Colonic mucosa (tissue), 4 donors: ENCODE data around the gene PRRT3. TPM values are rescaled to one million over a fixed set of nuclear protein-coding genes. Genes with fewer than 3 reads are reported as not detected.

Source experiments
- DNase-seq: peaks from one replicate; pipeline ENCODE4 v3.0.0-alpha.2; 2020
- H3K27ac ChIP-seq: fragments of 200-600 bp; one replicate; pipeline ENCODE4 v1.8.0; 2021
- H3K27me3 ChIP-seq: fragments of 200-600 bp; one replicate; pipeline ENCODE4 v1.8.0; 2021
- H3K36me3 ChIP-seq: fragments of 200-600 bp; one replicate; pipeline ENCODE4 v1.8.0; 2021
- H3K4me1 ChIP-seq: fragments of 200-600 bp; one replicate; pipeline ENCODE4 v1.8.0; 2021; ENCODE audit warnings: mild to moderate bottlenecking
- H3K4me3 ChIP-seq: fragments of 200-600 bp; one replicate; pipeline ENCODE4 v1.8.0; 2021
- H3K9ac ChIP-seq, 2 donors: one replicate each; pipeline ENCODE4 v1.7.0; 2013; ENCODE audit warnings: control low read depth in 2 of 2, low read depth in 2 of 2, low read length in 2 of 2
- H3K9me3 ChIP-seq: fragments of 200-600 bp; one replicate; pipeline ENCODE4 v1.8.0; 2021
- intact Hi-C: fragments of 100-400 bp; cut with DNase I; formaldehyde crosslinking; loops from one replicate; pipeline ENCODE4 v1.14.1; 2022
- total RNA-seq, 2 donors: library from RNA; stranded (reverse); fragmentation: NEBNext Ultra II Directional in 1 of 2; extraction: Animal tissue kit (Norgen Biotek cat#: 25700) in 1 of 2; gene quantifications; one replicate each; pipeline ENCODE4 v1.2.1, GENCODE V29; 2021
- TF ChIP-seq, protein P1 (sequence below): fragments of 200-600 bp; IDR thresholded peaks from one replicate; pipeline ENCODE4 v1.8.0; 2022; ENCODE audit warnings: antibody characterized with exemption, mild to moderate bottlenecking
- donor health status: healthy.
- donor health status: DM: no; HTN: no; CAD: no.
- donor health status: DM: no; HTN: no; CAD: no.

PRRT3 gene
- total RNA-seq, 2 donors from 2014 or later: 0.96 to 1.1 TPM

DNA sequence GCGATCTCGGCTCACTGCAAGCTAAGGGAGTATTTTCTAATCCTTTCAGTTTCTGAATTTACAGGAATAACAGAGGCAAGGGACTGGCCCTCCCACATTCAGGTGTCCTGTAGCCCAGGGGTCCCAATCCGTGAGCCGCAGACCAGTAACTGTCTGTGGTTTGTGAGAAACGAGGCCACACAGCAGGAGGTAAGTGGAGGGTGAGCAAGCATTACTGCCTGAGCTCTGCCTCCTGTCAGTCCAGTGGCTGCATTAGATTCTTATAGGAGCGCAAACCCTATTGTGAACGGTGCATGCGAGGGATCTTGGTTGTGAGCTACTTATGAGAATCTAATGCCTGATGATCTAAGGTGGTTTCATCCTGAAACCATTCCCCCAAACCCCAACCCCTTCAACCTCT, 40.3 kb downstream of the PRRT3 start:
- no peaks in the 10 kb centered on the region for H3K36me3 ChIP-seq

DNA sequence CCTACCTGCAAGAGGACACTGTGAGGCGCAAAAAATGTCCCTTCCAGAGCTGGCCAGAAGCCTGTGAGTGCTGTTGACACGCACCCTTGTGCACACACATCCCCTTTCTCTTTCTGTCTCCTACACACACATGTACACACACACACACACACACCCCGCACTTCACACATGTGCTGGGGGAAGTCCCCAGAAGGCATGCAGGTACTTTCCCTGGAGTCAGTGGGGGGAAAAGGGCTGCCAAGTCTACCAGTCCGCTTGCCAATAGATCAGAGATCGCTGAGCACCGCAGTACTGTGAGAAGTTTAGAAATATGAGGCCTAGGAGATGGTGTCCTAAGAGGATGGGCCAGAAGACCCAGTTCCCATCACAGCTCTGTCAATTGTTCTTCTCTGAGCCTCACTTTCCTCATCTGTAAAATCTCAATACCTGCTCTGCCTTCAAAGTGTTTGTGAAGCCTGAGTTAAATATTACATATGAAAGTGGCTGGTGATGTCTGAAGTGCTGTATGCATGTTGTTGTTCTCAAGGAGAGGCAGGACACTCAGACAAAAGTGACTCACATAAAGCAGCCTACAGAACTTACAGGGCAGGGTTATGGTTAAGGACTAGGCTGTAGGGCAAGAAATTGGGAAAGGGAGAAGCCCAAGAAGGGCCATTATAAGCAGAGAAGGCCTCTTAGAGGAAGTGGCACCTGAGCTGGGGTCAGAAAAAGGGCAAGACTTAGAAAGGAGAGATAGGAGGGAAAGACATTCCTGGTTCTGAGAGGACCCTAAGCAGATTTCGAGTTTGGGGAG, 42.8 kb downstream of the PRRT3 start:
- H3K27me3 ChIP-seq: no peaks in the 10 kb centered on the region
- H3K36me3 ChIP-seq: no peaks in the 10 kb centered on the region
- no peak overlapping the region for H3K27ac ChIP-seq
- H3K4me3 ChIP-seq: no peak overlapping the region
- TF ChIP-seq, protein P1, sequence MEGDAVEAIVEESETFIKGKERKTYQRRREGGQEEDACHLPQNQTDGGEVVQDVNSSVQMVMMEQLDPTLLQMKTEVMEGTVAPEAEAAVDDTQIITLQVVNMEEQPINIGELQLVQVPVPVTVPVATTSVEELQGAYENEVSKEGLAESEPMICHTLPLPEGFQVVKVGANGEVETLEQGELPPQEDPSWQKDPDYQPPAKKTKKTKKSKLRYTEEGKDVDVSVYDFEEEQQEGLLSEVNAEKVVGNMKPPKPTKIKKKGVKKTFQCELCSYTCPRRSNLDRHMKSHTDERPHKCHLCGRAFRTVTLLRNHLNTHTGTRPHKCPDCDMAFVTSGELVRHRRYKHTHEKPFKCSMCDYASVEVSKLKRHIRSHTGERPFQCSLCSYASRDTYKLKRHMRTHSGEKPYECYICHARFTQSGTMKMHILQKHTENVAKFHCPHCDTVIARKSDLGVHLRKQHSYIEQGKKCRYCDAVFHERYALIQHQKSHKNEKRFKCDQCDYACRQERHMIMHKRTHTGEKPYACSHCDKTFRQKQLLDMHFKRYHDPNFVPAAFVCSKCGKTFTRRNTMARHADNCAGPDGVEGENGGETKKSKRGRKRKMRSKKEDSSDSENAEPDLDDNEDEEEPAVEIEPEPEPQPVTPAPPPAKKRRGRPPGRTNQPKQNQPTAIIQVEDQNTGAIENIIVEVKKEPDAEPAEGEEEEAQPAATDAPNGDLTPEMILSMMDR: no peak
- DNase-seq: no peak
- no peaks in the 10 kb centered on the region for H3K9me3 ChIP-seq
- intact Hi-C loops: no loop called here
- H3K9ac ChIP-seq: no peak overlapping the region
- H3K4me1 ChIP-seq: peaks cover 1% of the 10 kb centered on the region

More for the DNA sequence above, 40.3 kb downstream of the PRRT3 start:
- intact Hi-C loops: no loop called here
- TF ChIP-seq, protein P1: no peak
- Histone ChIP-seq H3K4me3 (no peak overlapping the region), H3K27me3 (no peaks in the 10 kb centered on the region), H3K4me1 (peaks cover 6% of the 10 kb centered on the region), H3K9ac (no peak overlapping the region), H3K27ac (no peak overlapping the region), H3K9me3 (no peaks in the 10 kb centered on the region)
- DNase-seq: no peak

DNA sequence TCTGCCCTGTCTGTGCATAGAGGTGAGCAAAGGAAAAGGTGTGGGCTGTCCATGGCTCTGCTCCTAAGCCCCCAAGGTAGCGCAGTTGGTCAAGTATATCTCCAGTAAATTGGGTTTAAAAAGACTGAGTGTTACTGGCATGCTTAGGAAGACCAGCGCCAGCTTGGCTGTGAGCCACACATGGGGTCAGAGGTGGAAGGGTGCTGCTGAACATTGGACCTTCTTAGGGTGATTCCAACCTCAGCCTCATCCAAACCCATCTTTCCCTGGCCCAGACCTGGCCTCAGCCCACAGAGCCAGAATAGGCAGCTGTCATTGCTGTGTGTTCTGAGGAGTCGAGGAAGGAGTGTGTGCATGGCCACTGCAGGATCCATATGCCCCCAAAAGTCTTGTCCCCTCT, 43.9 kb downstream of the PRRT3 start:
- Histone ChIP-seq H3K9ac (no peak overlapping the region), H3K4me1 (no peaks in the 10 kb centered on the region), H3K27ac (no peak overlapping the region), H3K27me3 (no peaks in the 10 kb centered on the region), H3K4me3 (no peak overlapping the region), H3K36me3 (no peaks in the 10 kb centered on the region), H3K9me3 (no peaks in the 10 kb centered on the region)
- intact Hi-C loops: no loop called here
- no peak for DNase-seq
- TF ChIP-seq, protein P1: no peak

DNA sequence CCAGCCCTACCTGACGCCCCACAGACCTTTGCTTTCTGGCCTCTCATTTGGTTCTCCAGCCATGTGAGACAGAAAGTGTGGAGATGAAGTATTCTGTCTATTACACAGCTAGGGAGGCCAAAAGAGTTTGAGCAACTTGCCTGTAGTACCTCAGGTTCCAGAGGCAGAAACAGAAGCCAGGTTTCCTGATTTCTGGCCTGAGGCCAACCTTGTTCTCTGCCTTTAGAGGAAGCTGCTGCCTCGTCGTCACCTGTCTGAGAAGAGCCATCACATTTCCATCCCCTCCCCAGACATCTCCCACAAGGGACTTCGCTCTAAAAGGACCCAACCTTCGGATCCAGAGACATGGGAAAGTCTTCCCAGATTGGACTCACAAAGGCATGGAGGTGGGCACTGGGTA, 45.7 kb downstream of the PRRT3 start:
- no peak overlapping the region for H3K4me3 ChIP-seq
- no peaks in the 10 kb centered on the region for H3K36me3 ChIP-seq
- TF ChIP-seq, protein P1: no peak
- H3K27me3 ChIP-seq: no peaks in the 10 kb centered on the region
- no peak for DNase-seq
- peaks cover 2% of the 10 kb centered on the region for H3K4me1 ChIP-seq
- H3K9ac ChIP-seq: no peak overlapping the region
- H3K27ac ChIP-seq: no peak overlapping the region
- intact Hi-C loops: no loop called here
- H3K9me3 ChIP-seq: no peaks in the 10 kb centered on the region

- H3K27me3 ChIP-seq: no peaks in the 10 kb centered on the region
- peaks cover 3% of the 10 kb centered on the region for H3K4me1 ChIP-seq
- H3K36me3 ChIP-seq: no peaks in the 10 kb centered on the region
- intact Hi-C loops: no loop called here
- peak overlapping the region; percentile 54 for H3K4me3 ChIP-seq
- H3K9ac ChIP-seq: peak overlapping the region; percentile 13 to 97
- H3K27ac ChIP-seq: no peak overlapping the region
- TF ChIP-seq, protein P1: no peak
- DNase-seq: no peak
- no peaks in the 10 kb centered on the region for H3K9me3 ChIP-seq
These were observed 48.3 kb downstream of the PRRT3 start for GRCh38 chr3:9903904-9904303.
